Stimulated activated CD4-positive, alpha-beta T cell treated with anti-CD3 and anti-CD28 coated beads, Interleukin-12 subunit alpha, Interleukin-12 subunit beta, amount 100 ng/mL, for 4 hours (primary cell): ENCODE measurements around the gene ELSPBP1.
"Not testable (repeated sequence)": the region's sequence is repeated elsewhere in the genome, so short reads cannot be mapped to it uniquely, and the experiment has no call there.

Experiments
- DNase-seq: peaks from one replicate; pipeline ENCODE4 v3.0.0-alpha.2; 2020

ELSPBP1 gene

GRCh38 chr19:48043675-48044258 lies 49.3 kb downstream of the ELSPBP1 start, which contains the start of gene CABP5:
TSS of gene CABP5 (minus strand) at chr19:48044079. CDS start at chr19:48043922, 157 bp downstream.
- DNase-seq = no peak

- no peak for DNase-seq
Measured at GRCh38 chr19:48044561-48044960, 50.1 kb downstream of the ELSPBP1 start.

- no peak for DNase-seq
Measured at GRCh38 chr19:48051335-48052033, 57.1 kb downstream of the ELSPBP1 start.

GRCh38 chr19:48053076-48053475 lies 58.6 kb downstream of the ELSPBP1 start:
- DNase-seq = no peak

- no peak for DNase-seq
Measured at GRCh38 chr19:48053856-48054255, 59.4 kb downstream of the ELSPBP1 start.

GRCh38 chr19:48059331-48059730 lies 64.9 kb downstream of the ELSPBP1 start:
- DNase-seq = no peak

- DNase-seq = no peak
Measured at GRCh38 chr19:48060381-48060780, 65.9 kb downstream of the ELSPBP1 start.

- DNase-seq = no peak
Measured at GRCh38 chr19:48061401-48062344, 67.2 kb downstream of the ELSPBP1 start.

- DNase-seq = no peak
Measured at GRCh38 chr19:48064509-48064908, 70.1 kb downstream of the ELSPBP1 start.

GRCh38 chr19:48069435-48069834 lies 75.0 kb downstream of the ELSPBP1 start:
- DNase-seq = no peak

GRCh38 chr19:48070177-48070769 lies 75.8 kb downstream of the ELSPBP1 start:
- DNase-seq = not testable (repeated sequence)
